GM12878 (cell line): ENCODE data around the gene VMAC.

Experiments used
- ASH2L ChIP-seq: fragments of 300-600, 200-600 bp; sonication (generic); IDR thresholded peaks from 2 replicates; pipeline ENCODE4 v1.6.1; 2017; ENCODE audit warnings: low read depth, mild to moderate bottlenecking, borderline replicate concordance
- BRCA1 ChIP-seq: IDR thresholded peaks from 2 replicates; pipeline ENCODE4 v1.6.1; 2011; ENCODE audit warnings: low read depth, low read length, improper control_type of control experiment
- CTCF ChIP-seq, 3 experiments: IDR thresholded peaks in 2 of 3; conservative IDR thresholded peaks in 1 of 3; 2 replicates each; pipeline ENCODE4 v1.5.1; 2011; ENCODE audit warnings: low read depth in 3 of 3, low read length in 3 of 3, mild to moderate bottlenecking in 3 of 3, control low read depth in 2 of 3, moderate library complexity in 2 of 3, inconsistent platforms in 1 of 3, mixed read lengths in 1 of 3; ENCODE audit not compliant: control insufficient read depth in 2 of 3, insufficient read depth in 1 of 3; ENCODE audit errors: extremely low read depth in 1 of 3
- EZH2 ChIP-seq: IDR thresholded peaks from 2 replicates; pipeline ENCODE4 v1.6.1; 2012; ENCODE audit warnings: low read depth, mild to moderate bottlenecking, control low read depth, inconsistent platforms, low read length, borderline replicate concordance; ENCODE audit not compliant: control insufficient read depth
- FOXK2 ChIP-seq: fragments of 450-650 bp; IDR thresholded peaks from 2 replicates; pipeline ENCODE4 v1.6.1; 2017; ENCODE audit warnings: mild to moderate bottlenecking, moderate library complexity
- JUND ChIP-seq: IDR thresholded peaks from 2 replicates; pipeline ENCODE4 v1.6.1; 2012; ENCODE audit warnings: low read depth, mild to moderate bottlenecking, low read length, improper control_type of control experiment, moderate library complexity
- NFIC ChIP-seq: IDR thresholded peaks from 2 replicates; pipeline ENCODE4 v1.6.1; 2012; ENCODE audit warnings: low read depth, mild to moderate bottlenecking, inconsistent platforms, low read length, moderate library complexity
- RAD21 ChIP-seq: IDR thresholded peaks from 2 replicates; pipeline ENCODE4 v1.6.1; 2011; ENCODE audit warnings: mild to moderate bottlenecking, low read depth, low read length, moderate library complexity; ENCODE audit not compliant: insufficient read depth
- RAD51 ChIP-seq: fragments of 450-650 bp; IDR thresholded peaks from 2 replicates; pipeline ENCODE4 v1.6.1; 2016; ENCODE audit warnings: moderate library complexity, mild to moderate bottlenecking, inconsistent platforms
- RCOR1 ChIP-seq: conservative IDR thresholded peaks from 2 replicates; pipeline ENCODE4 v1.6.1; 2012; ENCODE audit warnings: low read depth, low read length, improper control_type of control experiment
- SP1 ChIP-seq: IDR thresholded peaks from one replicate; pipeline ENCODE4 v1.6.1; 2011; ENCODE audit warnings: low read depth, low read length
- TARDBP ChIP-seq: IDR thresholded peaks from 2 replicates; pipeline ENCODE4 v1.6.1; 2016; ENCODE audit warnings: borderline replicate concordance
- USF1 ChIP-seq: IDR thresholded peaks from 2 replicates; pipeline ENCODE4 v1.6.1; 2011; ENCODE audit warnings: borderline replicate concordance, low read depth, mild to moderate bottlenecking, moderate library complexity, mixed read lengths, low read length; ENCODE audit not compliant: insufficient read depth; ENCODE audit errors: extremely low read length

GRCh38 chr19:5880604-5881078, 24.0 kb upstream of the VMAC start:
- TF ChIP-seq RCOR1 (no peak), TARDBP (no peak), NFIC (no peak), RAD21 (no peak), CTCF (IDR thresholded peaks at IDR 0.05 in 2 of 3, conservative IDR thresholded peaks at IDR 0.05 in 1 of 3; ENCODE audit: control insufficient read depth in 2 of 3, extremely low read depth in 1 of 3, insufficient read depth in 1 of 3, low read depth in 3 of 3, low read length in 3 of 3) (no peak), RAD51 (no peak), JUND (no peak), USF1 (no peak), SP1 (no peak), BRCA1 (no peak), ASH2L (no peak), FOXK2 (no peak), EZH2 (no peak)
